Stimulated activated CD4-positive, alpha-beta T cell treated with anti-CD3 and anti-CD28 coated beads, Interleukin-2, amount 100 ng/mL, for 48 hours (primary cell): ENCODE measurements around the gene NTM.
"Not testable (repeated sequence)": the region's sequence is repeated elsewhere in the genome, so short reads cannot be mapped to it uniquely, and the experiment has no call there.

Experiments used
- DNase-seq, 2 donors: peaks; one replicate each; pipeline ENCODE4 v3.0.0-alpha.2; 2020

Gene NTM

DNA sequence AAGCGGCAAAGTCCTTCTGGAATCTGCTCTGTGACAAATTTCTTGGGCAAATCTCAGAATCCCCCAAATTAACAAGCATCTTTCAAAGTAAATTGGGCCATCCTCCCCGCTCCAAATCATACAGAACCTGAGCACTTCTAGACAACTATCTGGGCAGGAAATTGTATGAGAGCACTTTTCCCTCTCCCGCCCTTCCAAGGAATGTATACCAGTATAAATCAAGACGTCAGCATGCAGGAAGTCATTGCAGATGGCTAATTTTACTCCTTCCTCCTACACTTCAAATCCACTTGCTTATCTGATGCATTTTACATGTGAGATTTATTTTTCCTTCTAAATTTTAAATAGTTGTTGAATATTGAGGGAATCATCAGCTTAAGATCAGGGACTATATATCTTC is 52.1 kb downstream of the NTM start:
- no peak for DNase-seq

- DNase-seq, result no peak
Observed at GRCh38 chr11:131423688-131424087, 53.3 kb downstream of the NTM start.

GRCh38 chr11:131424257-131424876 is 54.0 kb downstream of the NTM start:
- not testable (repeated sequence) for DNase-seq

DNA sequence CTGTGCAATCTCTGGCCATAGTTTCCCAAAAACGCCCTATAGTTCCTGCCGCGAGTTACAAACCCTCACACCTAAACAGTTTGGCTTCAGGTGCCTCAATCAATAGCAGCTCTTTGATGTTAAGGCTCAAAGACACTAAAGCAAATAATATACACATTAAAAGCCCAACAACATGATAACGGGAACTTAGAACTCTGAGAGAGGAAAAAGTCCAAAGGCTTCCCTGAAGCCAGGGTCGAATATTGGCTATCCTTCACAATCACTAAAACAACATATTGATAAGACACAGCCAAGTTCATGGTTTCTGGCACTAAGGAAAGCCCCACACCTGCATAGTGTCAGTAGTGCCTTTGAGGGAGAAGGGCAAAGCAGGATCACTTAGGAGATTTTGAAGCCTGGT is 54.9 kb downstream of the NTM start:
- DNase-seq, result no peak

GRCh38 chr11:131428853-131429252 is 58.4 kb downstream of the NTM start:
- DNase-seq, result no peak

- no peak for DNase-seq
Observed at GRCh38 chr11:131430473-131431208, 60.2 kb downstream of the NTM start.

GRCh38 chr11:131441051-131441810 is 70.8 kb downstream of the NTM start:
- no peak for DNase-seq

- DNase-seq, result no peak
Observed at GRCh38 chr11:131446590-131447275, 76.3 kb downstream of the NTM start.

- no peak for DNase-seq
Observed at GRCh38 chr11:131447277-131447815, 76.9 kb downstream of the NTM start.

DNA sequence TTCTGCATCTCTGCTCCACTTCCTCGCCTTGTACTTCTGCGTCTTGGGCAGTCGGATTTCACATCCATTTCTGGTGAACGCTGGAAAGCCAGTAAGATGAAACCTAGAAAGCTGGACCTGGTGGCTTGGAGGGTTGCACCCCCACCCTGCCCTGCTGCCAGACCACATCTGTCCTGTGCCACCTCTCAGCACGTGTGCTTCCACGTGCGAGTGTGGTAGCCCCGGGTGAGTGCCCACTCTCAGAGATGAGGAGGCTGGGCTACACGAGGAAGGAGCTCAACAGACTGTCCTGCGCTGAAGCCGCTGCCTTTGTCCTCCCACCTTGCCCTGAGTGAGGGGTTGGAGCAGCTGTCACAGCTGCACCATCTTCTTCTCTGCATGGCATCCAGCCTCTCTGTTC is 77.5 kb downstream of the NTM start:
- DNase-seq, result no peak

GRCh38 chr11:131449036-131450019 is 78.9 kb downstream of the NTM start:
- no peak for DNase-seq

GRCh38 chr11:131454490-131454889 is 84.1 kb downstream of the NTM start:
- no peak for DNase-seq

DNA sequence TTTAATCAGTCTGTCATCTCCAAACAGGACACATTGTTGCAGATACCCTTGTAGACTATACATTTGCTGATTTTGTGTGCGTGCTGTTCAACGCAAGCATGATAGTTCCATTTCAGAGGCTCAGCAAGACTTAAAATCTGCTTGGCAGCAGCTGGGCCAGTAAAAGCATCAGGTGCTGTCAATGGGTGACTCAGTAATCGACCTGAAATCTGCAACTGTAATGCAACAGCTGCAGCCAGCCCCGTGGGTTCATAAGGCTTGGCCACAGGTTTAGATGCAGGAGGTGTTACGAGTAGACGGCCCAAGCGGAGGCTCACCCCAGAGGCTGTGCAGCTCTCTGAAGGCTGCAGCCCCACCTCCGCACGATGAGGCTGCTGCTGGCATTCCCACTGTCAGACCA is 84.6 kb downstream of the NTM start:
- DNase-seq, result no peak

- no peak for DNase-seq
Observed at GRCh38 chr11:131455843-131456704, 85.7 kb downstream of the NTM start.

- DNase-seq, result no peak
Observed at GRCh38 chr11:131457163-131457562, 86.7 kb downstream of the NTM start.

- no peak for DNase-seq
Observed at GRCh38 chr11:131458421-131458820, 88.0 kb downstream of the NTM start.

GRCh38 chr11:131460931-131461330 is 90.5 kb downstream of the NTM start:
- DNase-seq, result no peak

DNA sequence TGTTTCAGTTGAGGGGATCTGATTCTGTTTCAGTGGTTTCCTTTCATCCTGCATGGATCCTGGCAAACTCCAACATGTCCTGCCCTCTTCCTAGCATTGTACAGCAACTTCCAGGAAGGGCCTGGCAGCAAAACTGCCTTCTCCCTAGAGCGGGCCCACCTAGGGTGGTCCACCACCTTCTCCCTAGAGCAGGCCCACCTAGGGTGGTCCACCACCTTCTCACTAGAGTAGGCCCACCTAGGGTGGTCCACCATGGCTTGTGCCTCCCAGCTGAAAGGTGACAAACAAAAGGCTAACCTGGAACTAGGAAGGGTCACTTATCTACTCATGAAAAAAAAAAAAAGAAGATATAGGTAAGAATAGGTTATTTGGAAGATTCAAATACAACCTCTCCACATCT is 92.2 kb downstream of the NTM start:
- DNase-seq, result no peak

DNA sequence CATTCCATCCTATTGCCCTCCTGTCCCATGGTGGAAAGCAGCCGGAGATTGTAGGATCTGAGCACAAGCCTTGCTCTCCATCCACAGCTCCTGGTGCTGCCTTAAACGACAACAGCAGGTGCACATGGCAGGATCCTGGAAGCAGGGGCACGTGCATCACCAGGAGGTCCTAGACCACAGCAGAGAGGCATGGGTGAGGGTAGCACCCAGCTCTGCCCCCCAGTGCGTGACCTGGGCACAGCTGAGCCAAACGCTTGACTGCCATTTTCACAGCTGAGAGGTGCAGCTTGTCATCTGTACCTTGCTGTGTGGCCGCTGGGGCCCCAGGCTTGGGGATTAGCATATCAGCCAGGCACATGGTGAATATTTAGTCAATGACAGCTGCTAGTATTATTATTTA is 92.7 kb downstream of the NTM start:
- DNase-seq, result no peak

- no peak for DNase-seq
Observed at GRCh38 chr11:131463649-131464425, 93.4 kb downstream of the NTM start.
